ENCODE data around the gene DPM3.
"Not testable (repeated sequence)": the region's sequence is repeated elsewhere in the genome, so short reads cannot be mapped to it uniquely, and the experiment has no call there.

The DPM3 gene

DNA sequence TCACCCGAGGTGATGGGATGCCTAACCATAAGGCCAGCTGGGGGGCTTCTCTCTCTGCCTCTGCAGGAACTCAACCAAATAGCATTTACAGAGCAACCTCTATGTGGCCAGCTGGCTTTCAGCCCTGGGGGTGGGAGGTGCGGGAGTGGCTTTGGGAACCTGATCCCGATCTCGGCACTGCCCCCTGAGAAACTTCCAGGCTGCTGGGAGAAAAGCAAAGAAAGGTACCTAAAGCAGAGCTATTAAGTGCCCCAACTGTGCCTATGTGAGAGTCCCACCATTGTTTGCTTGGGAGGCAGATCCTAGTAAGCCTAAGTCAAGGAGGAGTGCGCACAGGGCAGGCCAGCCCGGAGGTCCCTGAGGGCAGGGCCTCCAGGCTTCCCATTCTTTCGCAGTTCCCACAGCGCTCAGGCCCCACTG is 25.7 kb upstream of the DPM3 start:
- H3K4me3 ChIP-seq (ENCODE audit: low read length), result no peak overlapping the region
- no peak for DNase-seq (ENCODE audit: low read depth, low spot score)

- not testable (repeated sequence) for DNase-seq (ENCODE audit: low read depth, low spot score)
These were observed 24.3 kb upstream of the DPM3 start for GRCh38 chr1:155164625-155165024.

DNA sequence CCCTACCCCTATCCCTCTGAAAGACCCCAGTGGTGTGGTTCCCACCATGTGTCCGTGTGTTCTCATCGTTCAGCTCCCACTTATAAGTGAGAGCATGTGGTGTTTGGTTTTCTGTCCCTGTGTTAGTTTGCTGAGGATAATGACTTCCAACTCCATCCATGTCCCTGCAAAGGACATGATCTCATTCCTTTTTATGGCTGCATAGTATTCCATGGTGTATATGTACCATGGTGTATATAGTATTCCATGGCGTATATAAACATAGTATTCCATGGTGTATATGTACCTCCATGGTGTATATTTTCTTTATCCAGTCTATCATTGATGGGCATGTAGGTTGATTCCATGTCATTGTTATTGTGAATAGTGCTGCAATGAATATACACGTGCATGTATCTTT is 23.5 kb upstream of the DPM3 start:
- not testable (repeated sequence) for DNase-seq (ENCODE audit: low read depth, low spot score); H3K4me3 ChIP-seq (ENCODE audit: low read length)

More at GRCh38 chr1:155164625-155165024, 24.3 kb upstream of the DPM3 start:
- not testable (repeated sequence) for H3K4me3 ChIP-seq (ENCODE audit: low read length)

- not testable (repeated sequence) for DNase-seq (ENCODE audit: low read depth, low spot score); H3K4me3 ChIP-seq (ENCODE audit: low read length)
These were observed 22.3 kb upstream of the DPM3 start for GRCh38 chr1:155162631-155163030.

GRCh38 chr1:155160128-155160527 is 19.8 kb upstream of the DPM3 start:
- no peak for DNase-seq (ENCODE audit: low read depth, low spot score)
- H3K4me3 ChIP-seq (ENCODE audit: low read length), result no peak overlapping the region

GRCh38 chr1:155158991-155159390 is 18.7 kb upstream of the DPM3 start:
- DNase-seq (ENCODE audit: low read depth, low spot score), result no peak

GRCh38 chr1:155155996-155156643 is 15.8 kb upstream of the DPM3 start:
- DNase-seq (ENCODE audit: low read depth, low spot score); H3K4me3 ChIP-seq (ENCODE audit: low read length): not testable (repeated sequence)

More at GRCh38 chr1:155158991-155159390, 18.7 kb upstream of the DPM3 start:
- H3K4me3 ChIP-seq (ENCODE audit: low read length), result no peak overlapping the region

DNA sequence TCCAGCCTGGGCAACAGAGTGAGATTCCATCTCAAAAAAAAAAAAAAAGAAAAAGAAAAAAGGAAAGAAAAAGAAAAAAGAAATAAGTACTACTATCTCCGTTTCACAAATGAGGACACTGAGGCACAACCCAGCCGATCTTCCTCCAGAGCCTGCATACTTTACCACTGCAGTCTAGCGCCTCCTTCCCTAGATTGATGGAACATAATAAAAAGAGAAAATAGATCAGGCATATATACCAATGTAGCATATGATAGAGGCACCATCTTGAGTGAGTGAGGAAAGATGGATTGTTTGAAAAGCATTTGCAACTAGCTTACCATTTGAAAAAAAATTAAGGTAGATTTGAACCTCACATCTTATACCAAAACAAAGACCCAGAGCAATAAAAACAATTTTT is 5.2 kb upstream of the DPM3 start:
- H3K4me3 ChIP-seq (ENCODE audit: low read length), result no peak overlapping the region
- no peak for DNase-seq (ENCODE audit: low read depth, low spot score)

DNA sequence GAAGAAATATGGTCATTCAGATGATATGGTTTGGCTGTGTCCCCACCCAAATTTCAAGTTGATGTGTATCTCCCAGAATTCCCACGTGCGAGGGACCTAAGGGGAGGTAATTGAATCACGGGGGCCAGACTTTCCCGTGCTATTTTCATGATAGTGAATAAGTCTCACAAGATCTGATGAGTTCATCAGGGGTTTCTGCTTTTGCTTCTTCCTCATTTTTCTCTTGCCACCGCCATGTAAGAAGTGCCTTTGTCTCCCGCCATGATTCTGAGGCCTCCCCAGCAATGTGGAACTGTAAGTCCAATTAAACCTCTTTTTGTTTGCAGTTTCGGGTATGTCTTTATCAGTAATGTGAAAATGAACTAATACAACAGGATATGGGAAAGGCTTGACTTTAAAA is 1.4 kb upstream of the DPM3 start:
- no peak for DNase-seq (ENCODE audit: low read depth, low spot score)
- H3K4me3 ChIP-seq (ENCODE audit: low read length), result no peak overlapping the region

- DNase-seq (ENCODE audit: low read depth, low spot score), result no peak
- peak overlapping the region; percentile 98 for H3K4me3 ChIP-seq (ENCODE audit: low read length)
These were observed 261 bp upstream of the DPM3 start for GRCh38 chr1:155140630-155140953.

DNA sequence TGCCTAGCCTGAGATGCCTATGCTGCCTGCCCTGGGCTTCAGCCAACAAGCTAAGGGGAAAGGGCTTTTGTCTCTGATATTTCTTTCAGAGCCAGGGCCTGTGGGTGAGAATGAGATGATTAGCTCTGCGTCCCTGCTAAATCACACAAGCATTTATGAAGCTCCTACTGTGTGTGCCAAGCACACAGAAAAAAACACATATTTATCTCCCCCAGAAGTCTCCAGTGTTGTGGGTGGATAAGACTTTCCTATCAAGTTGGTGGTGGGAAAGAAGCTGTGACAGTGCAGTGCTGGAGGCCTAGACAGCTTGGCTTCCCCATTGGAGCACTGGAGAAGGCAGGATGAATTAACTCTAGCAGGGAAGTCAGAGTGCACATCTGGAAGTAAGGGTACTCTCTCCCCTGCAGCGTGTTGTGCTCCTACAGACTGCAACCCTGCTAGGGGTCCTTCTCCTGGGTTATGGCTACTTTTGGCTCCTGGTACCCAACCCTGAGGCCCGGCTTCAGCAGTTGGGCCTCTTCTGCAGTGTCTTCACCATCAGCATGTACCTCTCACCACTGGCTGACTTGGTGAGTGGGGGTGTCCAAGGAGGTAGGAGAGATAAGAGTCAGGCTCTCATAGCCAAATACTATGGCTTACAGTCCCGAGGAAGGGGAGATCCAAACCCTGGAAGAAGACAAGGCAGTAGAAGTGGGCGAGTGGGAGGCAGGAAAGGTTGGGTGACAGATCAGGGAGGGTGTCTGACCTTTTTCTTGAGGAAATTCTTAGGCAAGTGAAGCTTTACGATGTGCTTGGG is 3.0 kb downstream of the DPM3 start:
- no peak for DNase-seq (ENCODE audit: low read depth, low spot score)
- H3K4me3 ChIP-seq (ENCODE audit: low read length), result no peak overlapping the region

DNA sequence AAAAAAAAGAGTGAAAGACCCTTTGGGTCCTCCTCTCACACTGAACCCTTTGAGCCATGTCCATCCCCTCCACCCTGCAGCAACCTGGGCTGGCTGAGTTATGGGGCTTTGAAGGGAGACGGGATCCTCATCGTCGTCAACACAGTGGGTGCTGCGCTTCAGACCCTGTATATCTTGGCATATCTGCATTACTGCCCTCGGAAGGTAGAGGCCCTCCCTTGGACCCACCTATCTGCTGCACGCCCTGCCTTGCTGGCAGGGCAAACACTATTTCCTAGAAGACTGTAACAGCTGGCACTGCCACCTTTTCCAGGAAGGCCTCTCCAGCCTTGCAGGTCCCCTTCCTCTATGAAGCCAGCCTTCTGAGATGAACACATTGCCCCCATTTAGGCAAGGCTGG is 3.6 kb downstream of the DPM3 start:
- DNase-seq (ENCODE audit: low read depth, low spot score), result no peak
- H3K4me3 ChIP-seq (ENCODE audit: low read length), result no peak overlapping the region

DNA sequence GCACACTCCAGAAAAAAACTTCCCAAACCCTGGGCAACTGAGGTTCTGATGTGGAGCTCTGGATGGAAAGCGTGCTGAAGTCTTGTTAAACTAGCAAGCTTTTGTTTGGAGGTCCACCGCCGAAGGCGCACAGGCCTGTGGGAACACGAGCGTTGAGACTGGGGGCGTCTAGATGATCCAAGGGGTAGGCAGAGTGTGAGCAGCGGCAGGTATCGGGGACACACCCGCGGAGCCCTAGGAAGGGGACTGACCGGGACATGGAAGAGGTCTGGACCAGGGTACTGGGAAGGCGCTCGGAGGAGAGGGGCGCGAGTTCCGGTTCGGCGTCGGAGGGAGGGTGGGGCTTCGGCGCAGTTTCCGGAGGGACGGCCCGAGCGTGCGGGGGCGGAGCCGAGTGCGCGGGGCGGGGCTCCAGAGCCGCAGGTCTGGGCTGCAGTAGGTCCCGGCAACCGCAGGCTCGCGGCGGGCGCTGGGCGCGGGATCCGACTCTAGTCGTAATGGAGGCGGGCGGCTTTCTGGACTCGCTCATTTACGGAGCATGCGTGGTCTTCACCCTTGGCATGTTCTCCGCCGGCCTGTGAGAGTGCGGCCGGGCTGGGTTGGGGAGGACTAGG is 4.8 kb downstream of the DPM3 start, which contains the start of gene SLC50A1:
Gene SLC50A1 (plus strand): TSS at position 438 of the 614 bp plus-strand sequence. CDS start 60 bp downstream, at position 498.
- peak within 1 kb of the TSS; percentile 98 for H3K4me3 ChIP-seq (ENCODE audit: low read length)
- DNase-seq (ENCODE audit: low read depth, low spot score), result peak; percentile 79

DNA sequence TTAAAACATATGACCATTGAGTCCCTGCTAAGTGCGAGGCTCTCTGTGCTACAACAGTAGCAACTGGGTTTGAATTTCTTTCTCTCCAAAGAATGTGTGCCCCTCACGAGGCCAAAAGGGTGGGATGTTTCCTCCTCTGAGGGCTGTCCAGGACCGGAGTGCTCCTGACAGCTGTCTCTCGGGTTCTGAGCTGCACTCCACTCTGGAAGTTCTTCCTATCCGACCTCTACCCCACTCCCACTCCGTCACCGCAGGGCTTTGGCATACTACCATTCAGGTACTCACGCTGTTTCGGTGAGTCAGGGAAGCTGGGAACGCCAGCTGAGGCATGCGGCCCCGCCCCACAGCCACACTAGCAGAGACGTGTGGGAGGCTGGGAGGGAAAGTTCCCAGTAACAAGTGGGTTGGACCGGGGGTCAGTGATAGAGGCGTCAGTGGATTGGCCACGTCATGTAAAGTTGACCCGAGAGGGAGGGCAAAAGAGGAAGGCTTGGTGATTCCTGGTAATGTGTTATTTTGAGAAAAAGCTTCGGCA is 5.4 kb downstream of the DPM3 start:
- no peak for DNase-seq (ENCODE audit: low read depth, low spot score)
- peak overlapping the region; percentile 98 for H3K4me3 ChIP-seq (ENCODE audit: low read length)

GRCh38 chr1:155134322-155134721 is 6.0 kb downstream of the DPM3 start:
- peak overlapping the region; percentile 98 for H3K4me3 ChIP-seq (ENCODE audit: low read length)

DNA sequence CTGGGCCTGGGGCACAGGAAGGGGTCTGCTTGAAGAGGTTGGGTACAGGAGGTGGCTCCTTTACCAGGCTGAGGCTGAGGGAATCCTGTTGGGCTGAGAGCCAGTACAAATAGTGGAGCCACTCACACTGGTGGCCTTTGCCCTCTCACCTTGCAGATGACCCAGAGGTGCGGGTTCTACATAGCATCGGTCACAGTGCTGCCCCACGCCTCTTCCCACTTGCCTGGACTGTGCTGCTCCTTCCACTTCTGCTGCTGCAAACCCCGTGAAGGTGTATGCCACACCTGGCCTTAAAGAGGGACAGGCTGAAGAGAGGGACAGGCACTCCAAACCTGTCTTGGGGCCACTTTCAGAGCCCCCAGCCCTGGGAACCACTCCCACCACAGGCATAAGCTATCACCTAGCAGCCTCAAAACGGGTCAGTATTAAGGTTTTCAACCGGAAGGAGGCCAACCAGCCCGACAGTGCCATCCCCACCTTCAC is 6.5 kb downstream of the DPM3 start:
- no peak for DNase-seq (ENCODE audit: low read depth, low spot score)
- H3K4me3 ChIP-seq (ENCODE audit: low read length), result no peak overlapping the region

More at GRCh38 chr1:155134322-155134721, 6.0 kb downstream of the DPM3 start:
- no peak for DNase-seq (ENCODE audit: low read depth, low spot score)

- no peak for DNase-seq (ENCODE audit: low read depth, low spot score)
- no peak overlapping the region for H3K4me3 ChIP-seq (ENCODE audit: low read length)
These were observed 8.5 kb downstream of the DPM3 start for GRCh38 chr1:155131856-155132255.

- H3K4me3 ChIP-seq (ENCODE audit: low read length), result no peak overlapping the region
- DNase-seq (ENCODE audit: low read depth, low spot score), result no peak
These were observed 9.0 kb downstream of the DPM3 start for GRCh38 chr1:155131285-155131684.

- no peak for DNase-seq (ENCODE audit: low read depth, low spot score)
- H3K4me3 ChIP-seq (ENCODE audit: low read length), result no peak overlapping the region
These were observed 9.9 kb downstream of the DPM3 start for GRCh38 chr1:155130272-155131006.
